Immature natural killer cell (primary cell): ENCODE results near the gene PADI3. TPM values are rescaled to one million over a fixed set of nuclear protein-coding genes. Genes with fewer than 3 reads are reported as not detected.
A peak's percentile ranks its signal among the peaks of the same experiment; 100 is the strongest.

Experiments used
- DNase-seq, 3 donors: peaks; one replicate each; pipeline ENCODE4 v3.0.0; 2022; ENCODE audit warnings: mixed read lengths in 1 of 3
- H3K27ac Mint-ChIP-seq, 6 donors: one replicate each; pipeline ENCODE4 v1.8.0; 2020; ENCODE audit warnings: mixed read lengths in 6 of 6, mild to moderate bottlenecking in 5 of 6, inconsistent platforms in 4 of 6, moderate library complexity in 3 of 6
- H3K27me3 Mint-ChIP-seq, 3 donors: one replicate each; pipeline ENCODE4 v1.8.0; 2020 to 2021; ENCODE audit warnings: low read depth in 3 of 3, mild to moderate bottlenecking in 3 of 3, mixed read lengths in 3 of 3, moderate library complexity in 3 of 3, inconsistent platforms in 1 of 3
- H3K36me3 Mint-ChIP-seq, 3 donors: one replicate each; pipeline ENCODE4 v1.8.0; 2020; ENCODE audit warnings: mixed read lengths in 3 of 3, inconsistent platforms in 2 of 3, mild to moderate bottlenecking in 2 of 3
- H3K4me1 Mint-ChIP-seq, 2 donors: one replicate each; pipeline ENCODE4 v1.8.0; 2020; ENCODE audit warnings: inconsistent platforms in 2 of 2, mild to moderate bottlenecking in 2 of 2, mixed read lengths in 2 of 2, moderate library complexity in 1 of 2
- H3K4me3 Mint-ChIP-seq, 5 donors: one replicate each; pipeline ENCODE4 v1.8.0; 2020; ENCODE audit warnings: mild to moderate bottlenecking in 5 of 5, mixed read lengths in 5 of 5, inconsistent platforms in 3 of 5, moderate library complexity in 3 of 5
- H3K9me3 Mint-ChIP-seq, 6 donors: one replicate each; pipeline ENCODE4 v1.8.0; 2020; ENCODE audit warnings: mild to moderate bottlenecking in 6 of 6, mixed read lengths in 6 of 6, inconsistent platforms in 4 of 6, moderate library complexity in 3 of 6
- polyA plus RNA-seq, 3 donors: library from polyadenylated mRNA; unstranded; fragments of 300-500 nt; fragmentation: Illumina TruSeq; gene quantifications; one replicate each; pipeline ENCODE4 v1.2.3, GENCODE V29; 2021

PADI3 gene
- polyA plus RNA-seq, 3 donors from 2014 or later, result not detected

- Mint-ChIP-seq H3K27me3 (peaks cover 0 to 2% (median 2%) of the 10 kb centered on the region in 3 donors), H3K4me1 (no peaks in the 10 kb centered on the region), H3K9me3 (no peaks in the 10 kb centered on the region), H3K36me3 (no peaks in the 10 kb centered on the region), H3K4me3 (no peak overlapping the region), H3K27ac (no peak overlapping the region)
- no peak for DNase-seq
These were observed 10.5 kb downstream of the PADI3 start for GRCh38 chr1:17259233-17259873.

- H3K9me3 Mint-ChIP-seq, result no peaks in the 10 kb centered on the region
- no peaks in the 10 kb centered on the region for H3K36me3 Mint-ChIP-seq
- no peaks in the 10 kb centered on the region for H3K4me1 Mint-ChIP-seq
- H3K27ac Mint-ChIP-seq, result no peak overlapping the region
- H3K27me3 Mint-ChIP-seq, result peaks cover 0 to 2% (median 2%) of the 10 kb centered on the region in 3 donors
- no peak overlapping the region for H3K4me3 Mint-ChIP-seq
- DNase-seq, result no peak
These were observed 11.4 kb downstream of the PADI3 start for GRCh38 chr1:17260264-17260663.

GRCh38 chr1:17260738-17261137 is 11.8 kb downstream of the PADI3 start:
- Mint-ChIP-seq H3K4me1 (no peaks in the 10 kb centered on the region), H3K36me3 (no peaks in the 10 kb centered on the region), H3K27ac (no peak overlapping the region), H3K4me3 (no peak overlapping the region), H3K27me3 (peaks cover 0 to 2% (median 2%) of the 10 kb centered on the region in 3 donors), H3K9me3 (no peaks in the 10 kb centered on the region)
- DNase-seq, result no peak

GRCh38 chr1:17263936-17264335 is 15.0 kb downstream of the PADI3 start:
- no peak overlapping the region for H3K27ac Mint-ChIP-seq
- no peak overlapping the region for H3K4me3 Mint-ChIP-seq
- H3K27me3 Mint-ChIP-seq, result peaks cover 0 to 2% (median 0%) of the 10 kb centered on the region in 3 donors
- H3K4me1 Mint-ChIP-seq, result no peaks in the 10 kb centered on the region
- no peaks in the 10 kb centered on the region for H3K36me3 Mint-ChIP-seq
- DNase-seq, result no peak
- H3K9me3 Mint-ChIP-seq, result no peaks in the 10 kb centered on the region

GRCh38 chr1:17264470-17264869 is 15.6 kb downstream of the PADI3 start:
- no peak for DNase-seq
- H3K27ac Mint-ChIP-seq, result no peak overlapping the region
- H3K27me3 Mint-ChIP-seq, result peaks cover 0 to 2% (median 0%) of the 10 kb centered on the region in 3 donors
- H3K4me3 Mint-ChIP-seq, result no peak overlapping the region
- H3K9me3 Mint-ChIP-seq, result no peaks in the 10 kb centered on the region
- no peaks in the 10 kb centered on the region for H3K36me3 Mint-ChIP-seq
- H3K4me1 Mint-ChIP-seq, result no peaks in the 10 kb centered on the region

- Mint-ChIP-seq H3K27ac (no peak overlapping the region), H3K27me3 (peaks cover 0 to 2% (median 0%) of the 10 kb centered on the region in 3 donors), H3K4me3 (no peak overlapping the region), H3K9me3 (no peaks in the 10 kb centered on the region), H3K36me3 (no peaks in the 10 kb centered on the region), H3K4me1 (no peaks in the 10 kb centered on the region)
- no peak for DNase-seq
These were observed 16.3 kb downstream of the PADI3 start for GRCh38 chr1:17265162-17265561.

GRCh38 chr1:17265950-17266349 is 17.1 kb downstream of the PADI3 start:
- Mint-ChIP-seq H3K36me3 (no peaks in the 10 kb centered on the region), H3K27ac (peak overlapping the region in 1 of 6 donors; percentile 19), H3K27me3 (peaks cover 0 to 2% (median 0%) of the 10 kb centered on the region in 3 donors), H3K9me3 (no peaks in the 10 kb centered on the region), H3K4me1 (no peaks in the 10 kb centered on the region), H3K4me3 (no peak overlapping the region)
- DNase-seq, result no peak

GRCh38 chr1:17270891-17271765 is 22.2 kb downstream of the PADI3 start:
- no peak overlapping the region for H3K27ac Mint-ChIP-seq
- H3K4me1 Mint-ChIP-seq, result no peaks in the 10 kb centered on the region
- DNase-seq, result no peak

GRCh38 chr1:17272066-17272465 is 23.2 kb downstream of the PADI3 start:
- Mint-ChIP-seq H3K9me3 (no peaks in the 10 kb centered on the region), H3K27me3 (peaks cover 0 to 5% (median 3%) of the 10 kb centered on the region in 3 donors), H3K4me1 (no peaks in the 10 kb centered on the region), H3K36me3 (no peaks in the 10 kb centered on the region), H3K4me3 (no peak overlapping the region), H3K27ac (no peak overlapping the region)
- no peak for DNase-seq

More at GRCh38 chr1:17270891-17271765, 22.2 kb downstream of the PADI3 start:
- H3K36me3 Mint-ChIP-seq, result no peaks in the 10 kb centered on the region
- H3K27me3 Mint-ChIP-seq, result peaks cover 0 to 5% (median 3%) of the 10 kb centered on the region in 3 donors
- no peak overlapping the region for H3K4me3 Mint-ChIP-seq
- H3K9me3 Mint-ChIP-seq, result no peaks in the 10 kb centered on the region

GRCh38 chr1:17272646-17273045 is 23.7 kb downstream of the PADI3 start:
- Mint-ChIP-seq H3K4me3 (no peak overlapping the region), H3K27me3 (peaks cover 0 to 7% (median 5%) of the 10 kb centered on the region in 3 donors), H3K9me3 (no peaks in the 10 kb centered on the region), H3K36me3 (no peaks in the 10 kb centered on the region), H3K27ac (no peak overlapping the region), H3K4me1 (no peaks in the 10 kb centered on the region)
- DNase-seq, result no peak

- Mint-ChIP-seq H3K36me3 (no peaks in the 10 kb centered on the region), H3K27ac (no peak overlapping the region), H3K27me3 (peaks cover 0 to 7% (median 5%) of the 10 kb centered on the region in 3 donors), H3K9me3 (no peaks in the 10 kb centered on the region), H3K4me3 (no peak overlapping the region), H3K4me1 (no peaks in the 10 kb centered on the region)
- DNase-seq, result no peak
These were observed 24.2 kb downstream of the PADI3 start for GRCh38 chr1:17273096-17273495.

GRCh38 chr1:17274186-17275170 is 25.6 kb downstream of the PADI3 start:
- H3K4me1 Mint-ChIP-seq, result no peaks in the 10 kb centered on the region
- H3K36me3 Mint-ChIP-seq, result no peaks in the 10 kb centered on the region
- H3K27ac Mint-ChIP-seq, result no peak overlapping the region
- H3K4me3 Mint-ChIP-seq, result no peak overlapping the region
- H3K27me3 Mint-ChIP-seq, result peaks cover 0 to 7% (median 7%) of the 10 kb centered on the region in 3 donors
- peak in 2 of 3 donors; percentile 1 to 10 for DNase-seq
- H3K9me3 Mint-ChIP-seq, result no peaks in the 10 kb centered on the region

- H3K27me3 Mint-ChIP-seq, result peaks cover 2 to 9% (median 7%) of the 10 kb centered on the region in 3 donors
- no peak overlapping the region for H3K27ac Mint-ChIP-seq
- no peaks in the 10 kb centered on the region for H3K9me3 Mint-ChIP-seq
- H3K4me1 Mint-ChIP-seq, result no peaks in the 10 kb centered on the region
- no peak for DNase-seq
- H3K36me3 Mint-ChIP-seq, result no peaks in the 10 kb centered on the region
- no peak overlapping the region for H3K4me3 Mint-ChIP-seq
These were observed 27.7 kb downstream of the PADI3 start for GRCh38 chr1:17276568-17276967.
